ENCODE measurements around the gene CCNB1IP1. TPM values are rescaled to one million over a fixed set of nuclear protein-coding genes. Genes with fewer than 3 reads are reported as not detected.

The CCNB1IP1 gene, protein sequence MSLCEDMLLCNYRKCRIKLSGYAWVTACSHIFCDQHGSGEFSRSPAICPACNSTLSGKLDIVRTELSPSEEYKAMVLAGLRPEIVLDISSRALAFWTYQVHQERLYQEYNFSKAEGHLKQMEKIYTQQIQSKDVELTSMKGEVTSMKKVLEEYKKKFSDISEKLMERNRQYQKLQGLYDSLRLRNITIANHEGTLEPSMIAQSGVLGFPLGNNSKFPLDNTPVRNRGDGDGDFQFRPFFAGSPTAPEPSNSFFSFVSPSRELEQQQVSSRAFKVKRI
- 34.8 and 43.9 TPM in 2 replicates for total RNA-seq

DNA sequence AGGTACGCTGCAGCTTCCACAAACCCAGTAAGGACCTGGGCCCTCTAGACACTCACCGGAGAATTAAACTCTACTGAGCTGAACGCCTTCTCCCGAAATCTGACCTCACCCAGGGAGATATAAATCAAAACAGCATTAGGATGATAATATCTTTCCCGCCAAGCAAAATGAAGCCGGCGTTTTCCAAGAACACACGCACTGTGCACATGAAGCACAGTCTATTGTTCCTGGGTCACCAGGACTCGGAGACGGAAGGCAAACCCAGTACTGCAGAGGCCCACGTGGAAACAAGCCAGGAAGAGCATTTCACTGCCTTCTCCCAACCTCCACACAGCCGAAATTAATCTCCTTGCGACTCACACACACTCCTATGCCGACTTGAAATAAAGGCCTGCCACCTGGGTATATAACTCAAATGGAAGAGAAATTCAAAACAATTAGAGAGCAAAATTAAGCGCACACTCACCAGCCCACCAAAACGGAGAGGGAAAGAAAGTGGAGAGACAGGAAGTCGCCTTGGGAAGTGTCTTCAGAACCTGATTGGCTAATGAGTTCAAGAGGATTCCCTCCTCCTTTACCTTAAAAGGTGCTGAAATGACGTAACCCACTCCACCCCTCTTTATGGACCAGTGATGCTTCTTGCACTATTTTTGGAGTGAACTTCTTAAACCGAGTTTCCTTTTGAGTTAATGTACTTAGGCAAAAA is at the start of gene CCNB1IP1:
Gene CCNB1IP1, minus strand, starts transcription at position 492 of the 706 bp plus-strand sequence. CDS start 16,756 bp downstream, outside the sequence.

DNA sequence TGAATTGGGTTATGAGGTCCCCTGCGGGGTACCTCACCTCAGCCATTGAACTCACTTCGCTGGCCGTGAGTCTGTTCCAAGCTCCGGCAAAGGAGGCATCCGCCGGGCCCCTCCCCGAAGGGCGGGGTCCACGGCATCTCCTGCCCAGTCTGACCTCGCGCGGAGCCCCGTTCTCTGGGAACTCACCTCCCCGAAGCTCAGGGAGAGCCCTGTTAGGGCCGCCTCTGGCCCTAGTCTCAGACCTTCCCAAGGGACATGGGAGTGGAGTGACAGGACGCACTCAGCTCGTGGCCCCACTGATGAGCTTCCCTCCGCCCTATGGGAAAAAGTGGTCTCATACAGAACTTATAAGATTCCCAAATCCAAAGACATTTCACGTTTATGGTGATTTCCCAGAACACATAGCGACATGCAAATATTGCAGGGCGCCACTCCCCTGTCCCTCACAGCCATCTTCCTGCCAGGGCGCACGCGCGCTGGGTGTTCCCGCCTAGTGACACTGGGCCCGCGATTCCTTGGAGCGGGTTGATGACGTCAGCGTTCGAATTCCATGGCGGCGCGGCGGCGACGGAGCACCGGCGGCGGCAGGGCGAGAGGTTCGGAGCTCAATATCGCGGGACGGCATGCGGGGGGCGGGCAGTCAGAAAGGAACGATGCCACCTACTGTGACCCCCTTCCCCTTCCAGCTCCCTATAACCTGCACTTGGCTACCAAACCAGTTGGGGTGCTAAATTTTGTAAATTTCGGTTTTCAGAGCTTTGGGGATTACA is 10.2 kb upstream of the CCNB1IP1 start, which contains the start of gene PARP2:
Gene PARP2, plus strand, starts transcription at position 544 of the 770 bp plus-strand sequence. Its CDS starts 7 bp downstream, at position 551.

DNA sequence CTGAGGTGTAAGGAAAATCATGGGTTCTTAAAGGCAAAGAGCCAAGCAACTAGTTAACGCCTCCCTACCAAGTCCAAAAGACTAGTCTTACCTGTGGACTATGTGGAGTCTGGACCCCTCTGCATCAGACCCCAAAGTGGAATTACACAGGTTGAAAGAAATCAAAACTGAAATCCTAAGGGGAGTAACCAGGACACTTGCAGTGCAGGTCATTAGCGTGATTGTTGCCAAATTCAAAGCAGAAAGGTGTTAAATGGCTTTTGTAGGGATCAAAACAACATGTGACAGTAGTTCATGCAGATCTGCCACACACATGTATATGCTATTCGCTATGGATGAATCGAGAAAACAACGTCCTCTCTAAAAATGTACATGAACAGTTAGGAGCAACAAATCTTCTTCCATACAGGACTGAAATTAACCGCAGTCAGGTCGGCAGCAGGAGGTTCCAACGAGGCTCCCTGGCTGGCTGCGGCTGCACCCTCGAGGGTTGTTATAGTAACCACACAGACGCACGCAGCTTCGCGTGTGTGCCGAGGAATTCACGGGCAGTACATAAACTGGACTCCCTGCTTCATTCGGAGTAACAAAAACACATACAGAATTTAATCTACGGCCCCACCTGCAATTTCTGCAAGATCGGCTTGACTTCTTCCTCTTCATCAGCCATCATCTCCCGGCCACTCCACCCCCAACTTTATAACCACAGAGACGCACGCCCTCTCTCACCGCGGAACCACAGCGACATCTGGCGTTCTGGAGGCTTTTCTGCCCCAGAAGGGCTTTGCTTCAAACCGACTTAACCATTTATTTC is 27.6 kb downstream of the CCNB1IP1 start, which contains the start of gene TTC5:
Gene TTC5, minus strand, starts transcription at position 687 of the 814 bp plus-strand sequence. Its CDS starts 14 bp downstream, at position 673.

Other genes starting within 250 kb of the CCNB1IP1 start
- not detected in 2 replicates for gene OR4K17, start 222.5 kb downstream of the CCNB1IP1 start, total RNA-seq
- gene OR4N5, start 194.5 kb downstream of the CCNB1IP1 start, total RNA-seq: not detected in 2 replicates
- gene OR11G2, start 142.4 kb downstream of the CCNB1IP1 start, total RNA-seq: not detected in 2 replicates
- not detected in 2 replicates for gene OR11H6, start 109.6 kb downstream of the CCNB1IP1 start, total RNA-seq
- gene OR11H7, start 104.3 kb downstream of the CCNB1IP1 start, total RNA-seq: not detected in 2 replicates
- not detected in 2 replicates for gene OR11H4, start 94.0 kb downstream of the CCNB1IP1 start, total RNA-seq
- gene TTC5, start 27.3 kb downstream of the CCNB1IP1 start, total RNA-seq: 7.5 and 9.9 TPM in 2 replicates
- 1.8 and 16.2 TPM in 2 replicates for gene PARP2, start 10.4 kb upstream of the CCNB1IP1 start, total RNA-seq
- 11.3 and 14.6 TPM in 2 replicates for gene TEP1, start 80.2 kb upstream of the CCNB1IP1 start, total RNA-seq
- 0.49 TPM in 1 of 2 replicates, not detected in the other for gene KLHL33, start 102.9 kb upstream of the CCNB1IP1 start, total RNA-seq
- 22.6 and 35.2 TPM in 2 replicates for gene OSGEP, start 121.5 kb upstream of the CCNB1IP1 start, total RNA-seq
- 124 and 139 TPM in 2 replicates for gene APEX1, start 121.9 kb upstream of the CCNB1IP1 start, total RNA-seq
- gene PIP4P1, start 128.2 kb upstream of the CCNB1IP1 start, total RNA-seq: 6.3 and 11.6 TPM in 2 replicates
- 23.1 and 54.3 TPM in 2 replicates for gene PNP, start 136.1 kb upstream of the CCNB1IP1 start, total RNA-seq
- not detected in 2 replicates for gene RNASE10, start 172.3 kb upstream of the CCNB1IP1 start, total RNA-seq
- not detected in 2 replicates for gene RNASE9, start 227.8 kb upstream of the CCNB1IP1 start, total RNA-seq

Measured in cardiac atrium fibroblast (primary cell).